ENCODE data around the gene SSBP3.

DNA sequence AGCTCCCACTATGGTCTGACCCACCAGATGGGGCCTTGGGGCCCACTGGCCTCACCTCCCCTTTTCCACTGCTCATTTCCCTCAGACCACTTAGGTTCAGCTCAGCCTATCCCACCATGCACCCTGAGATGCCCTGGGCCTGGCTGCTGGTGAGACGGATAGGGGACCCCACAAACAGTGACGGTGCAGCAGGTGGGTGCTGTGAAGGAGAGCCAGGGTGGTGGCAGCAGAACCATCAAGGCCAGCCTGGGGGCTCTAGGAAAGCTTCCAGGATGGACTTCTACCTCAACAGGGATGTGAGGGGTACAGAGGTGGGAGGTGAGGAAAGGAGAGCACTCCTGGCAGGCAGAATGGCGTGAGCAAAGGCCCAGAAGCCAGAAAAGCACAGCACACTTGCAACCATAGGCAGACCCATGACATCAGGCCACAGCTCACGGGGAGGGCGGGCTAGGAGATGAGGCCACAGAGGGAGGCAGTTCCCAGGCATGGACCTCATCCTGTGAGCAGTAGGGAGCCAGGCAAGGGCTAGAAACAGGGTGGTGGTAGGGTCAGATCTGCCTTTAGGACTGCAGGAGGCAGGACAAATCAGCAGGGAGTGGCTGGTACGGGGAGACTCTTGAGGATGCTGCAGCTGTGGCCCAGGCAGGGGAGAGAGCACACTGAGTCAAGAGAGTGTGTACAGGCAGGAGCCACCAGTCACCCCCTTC lies 229.4 kb downstream of the SSBP3 start:
- TF ChIP-seq, protein P1, sequence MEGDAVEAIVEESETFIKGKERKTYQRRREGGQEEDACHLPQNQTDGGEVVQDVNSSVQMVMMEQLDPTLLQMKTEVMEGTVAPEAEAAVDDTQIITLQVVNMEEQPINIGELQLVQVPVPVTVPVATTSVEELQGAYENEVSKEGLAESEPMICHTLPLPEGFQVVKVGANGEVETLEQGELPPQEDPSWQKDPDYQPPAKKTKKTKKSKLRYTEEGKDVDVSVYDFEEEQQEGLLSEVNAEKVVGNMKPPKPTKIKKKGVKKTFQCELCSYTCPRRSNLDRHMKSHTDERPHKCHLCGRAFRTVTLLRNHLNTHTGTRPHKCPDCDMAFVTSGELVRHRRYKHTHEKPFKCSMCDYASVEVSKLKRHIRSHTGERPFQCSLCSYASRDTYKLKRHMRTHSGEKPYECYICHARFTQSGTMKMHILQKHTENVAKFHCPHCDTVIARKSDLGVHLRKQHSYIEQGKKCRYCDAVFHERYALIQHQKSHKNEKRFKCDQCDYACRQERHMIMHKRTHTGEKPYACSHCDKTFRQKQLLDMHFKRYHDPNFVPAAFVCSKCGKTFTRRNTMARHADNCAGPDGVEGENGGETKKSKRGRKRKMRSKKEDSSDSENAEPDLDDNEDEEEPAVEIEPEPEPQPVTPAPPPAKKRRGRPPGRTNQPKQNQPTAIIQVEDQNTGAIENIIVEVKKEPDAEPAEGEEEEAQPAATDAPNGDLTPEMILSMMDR (IDR thresholded peaks at IDR 0.05) = no peak
- no peak for TF ChIP-seq EP300 (IDR thresholded peaks at IDR 0.05)
